GM19455 (cell line): ENCODE results near the gene PCDHGC4.
A peak's percentile ranks its signal among the peaks of the same experiment; 100 is the strongest.

Experiments used
- ATAC-seq: cut with Tn5 transposase; IDR thresholded peaks from one replicate; pipeline ENCODE4 v1.9.1; 2021; ENCODE audit not compliant: unreplicated experiment

Gene PCDHGC4

DNA sequence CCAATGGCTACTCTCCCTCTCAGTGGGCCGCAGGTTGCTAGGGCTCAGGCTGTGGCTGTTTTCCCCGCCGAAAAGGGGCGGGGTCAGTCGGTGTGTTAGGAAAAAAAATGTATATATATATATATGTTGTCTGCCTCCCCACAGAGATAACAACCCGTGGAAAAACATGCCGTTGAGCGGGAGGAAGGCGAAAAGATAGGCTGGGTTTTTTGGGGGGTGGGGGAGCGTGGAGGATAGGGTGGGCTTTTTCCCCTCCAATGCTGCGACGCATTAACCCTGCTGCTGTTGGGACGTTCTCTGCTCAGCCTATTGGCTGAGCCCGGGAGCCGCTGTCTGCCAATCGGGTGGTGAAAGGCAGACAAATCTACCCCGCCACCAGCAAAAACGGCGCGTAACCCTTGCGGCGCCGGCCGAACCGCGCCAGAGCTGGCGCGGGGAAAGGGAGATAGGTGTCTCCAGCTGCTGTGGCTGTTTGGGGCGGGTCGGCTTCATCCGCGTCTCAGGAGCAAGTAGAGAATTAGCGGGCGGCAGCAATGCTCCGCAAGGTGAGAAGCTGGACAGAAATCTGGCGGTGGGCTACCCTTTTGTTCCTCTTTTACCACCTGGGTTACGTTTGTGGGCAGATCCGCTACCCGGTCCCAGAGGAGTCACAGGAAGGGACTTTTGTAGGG is at the start of gene PCDHGC4:
Gene PCDHGC4 (plus strand): TSS at position 390 of the 671 bp plus-strand sequence. CDS start 144 bp downstream, at position 534.
- no peak for ATAC-seq

- ATAC-seq: no peak
Observed at GRCh38 chr5:141437221-141437620, 47.6 kb upstream of the PCDHGC4 start.

DNA sequence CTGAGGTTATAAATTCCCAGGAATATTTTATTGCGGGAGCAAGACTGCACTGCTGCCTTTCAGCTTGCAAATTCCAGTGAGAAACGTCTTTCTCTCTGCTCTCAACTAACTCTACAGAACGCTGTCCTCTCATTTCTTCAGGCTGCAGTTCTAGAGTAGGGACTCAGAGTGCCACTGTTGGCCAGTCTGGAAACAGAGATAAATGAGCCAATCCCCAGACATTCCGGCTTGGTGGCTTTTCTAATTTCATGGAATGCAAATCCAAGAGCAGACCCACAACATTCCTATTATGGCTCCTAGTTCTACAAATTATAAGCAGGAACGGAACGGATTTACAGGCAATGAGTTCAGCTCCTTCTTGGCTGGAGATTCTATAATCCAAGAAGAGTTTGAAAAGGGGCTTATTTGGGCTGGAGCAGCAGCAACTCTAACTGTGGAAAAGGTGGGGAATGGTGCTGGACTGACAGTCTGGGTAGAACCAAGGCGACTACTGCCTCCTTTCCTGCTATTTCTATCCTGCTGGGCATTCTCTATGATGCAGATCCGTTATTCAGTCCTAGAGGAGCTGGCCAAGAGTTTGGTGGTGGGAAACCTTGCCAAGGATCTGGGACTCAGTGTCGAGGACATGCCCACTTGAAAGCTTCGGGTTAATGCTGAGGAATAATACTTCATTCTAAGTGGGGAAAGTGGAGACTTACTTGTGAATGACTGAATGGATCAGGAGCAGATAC is 45.3 kb upstream of the PCDHGC4 start:
- no peak for ATAC-seq

- no peak for ATAC-seq
Observed at GRCh38 chr5:141440341-141440740, 44.5 kb upstream of the PCDHGC4 start.

DNA sequence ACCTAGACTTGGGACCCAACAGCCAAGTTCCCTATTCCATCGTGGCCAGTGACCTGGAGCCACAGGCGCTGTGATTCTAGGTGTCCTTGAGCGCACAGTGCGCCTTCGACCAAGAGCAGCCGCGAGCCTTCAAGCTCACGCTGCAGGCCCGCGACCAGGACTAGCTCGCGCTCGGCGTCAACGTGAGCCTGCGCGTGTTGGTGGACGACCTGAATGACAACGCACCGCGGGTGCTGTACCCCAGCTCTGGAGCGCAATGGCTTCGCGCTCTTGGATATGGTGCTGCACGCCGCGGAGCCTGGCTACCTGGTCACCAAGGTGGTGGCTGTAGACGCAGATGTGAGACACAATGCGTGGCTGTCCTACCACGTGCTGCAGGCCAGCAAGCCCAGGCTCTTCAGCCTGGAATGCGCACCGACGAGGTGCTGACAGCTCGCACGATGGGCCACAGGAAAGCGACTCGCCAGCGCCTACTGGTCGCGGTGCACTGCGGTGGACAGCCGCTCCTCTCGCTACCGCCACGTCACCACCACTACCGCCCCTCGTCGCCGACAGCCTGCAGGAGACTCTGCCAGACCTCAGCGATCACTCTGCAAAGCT is 43.2 kb upstream of the PCDHGC4 start:
- ATAC-seq: no peak

DNA sequence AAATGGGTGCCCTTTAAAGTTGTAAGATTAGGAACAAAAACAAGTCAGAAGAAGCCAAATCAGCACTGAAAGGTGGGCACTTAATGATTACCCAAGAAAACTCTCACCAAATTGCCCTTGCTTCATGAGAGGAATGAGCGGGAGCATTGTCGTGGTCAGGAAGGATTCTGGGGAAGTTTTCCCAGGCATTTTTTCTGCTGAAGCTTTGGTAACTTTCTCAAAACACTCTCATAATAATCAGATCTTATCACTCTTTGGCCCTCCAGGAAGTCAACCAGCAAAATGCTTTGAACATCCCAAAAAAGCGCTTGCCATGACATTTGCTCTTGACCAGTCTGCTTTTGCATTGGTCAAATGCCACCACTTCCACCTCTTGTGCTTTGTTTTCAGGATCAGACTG is 19.5 kb upstream of the PCDHGC4 start:
- no peak for ATAC-seq

- ATAC-seq: peak; percentile 96
Observed at GRCh38 chr5:141475625-141476131, 9.2 kb upstream of the PCDHGC4 start, which contains the start of gene PCDHGC3. TSS of gene PCDHGC3 (plus strand) at chr5:141475966. CDS start at chr5:141476117, 151 bp downstream.

GRCh38 chr5:141476132-141476911 is 8.5 kb upstream of the PCDHGC4 start:
- peak; percentile 29 for ATAC-seq

DNA sequence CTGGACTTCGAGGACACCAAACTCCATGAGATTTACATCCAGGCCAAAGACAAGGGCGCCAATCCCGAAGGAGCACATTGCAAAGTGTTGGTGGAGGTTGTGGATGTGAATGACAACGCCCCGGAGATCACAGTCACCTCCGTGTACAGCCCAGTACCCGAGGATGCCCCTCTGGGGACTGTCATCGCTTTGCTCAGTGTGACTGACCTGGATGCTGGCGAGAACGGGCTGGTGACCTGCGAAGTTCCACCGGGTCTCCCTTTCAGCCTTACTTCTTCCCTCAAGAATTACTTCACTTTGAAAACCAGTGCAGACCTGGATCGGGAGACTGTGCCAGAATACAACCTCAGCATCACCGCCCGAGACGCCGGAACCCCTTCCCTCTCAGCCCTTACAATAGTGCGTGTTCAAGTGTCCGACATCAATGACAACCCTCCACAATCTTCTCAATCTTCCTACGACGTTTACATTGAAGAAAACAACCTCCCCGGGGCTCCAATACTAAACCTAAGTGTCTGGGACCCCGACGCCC is 7.7 kb upstream of the PCDHGC4 start:
- no peak for ATAC-seq

DNA sequence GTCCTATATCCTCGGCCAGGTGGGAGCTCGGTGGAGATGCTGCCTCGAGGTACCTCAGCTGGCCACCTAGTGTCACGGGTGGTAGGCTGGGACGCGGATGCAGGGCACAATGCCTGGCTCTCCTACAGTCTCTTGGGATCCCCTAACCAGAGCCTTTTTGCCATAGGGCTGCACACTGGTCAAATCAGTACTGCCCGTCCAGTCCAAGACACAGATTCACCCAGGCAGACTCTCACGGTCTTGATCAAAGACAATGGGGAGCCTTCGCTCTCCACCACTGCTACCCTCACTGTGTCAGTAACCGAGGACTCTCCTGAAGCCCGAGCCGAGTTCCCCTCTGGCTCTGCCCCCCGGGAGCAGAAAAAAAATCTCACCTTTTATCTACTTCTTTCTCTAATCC is 7.0 kb upstream of the PCDHGC4 start:
- ATAC-seq: no peak

- no peak for ATAC-seq
Observed at GRCh38 chr5:141478321-141478945, 6.4 kb upstream of the PCDHGC4 start.

DNA sequence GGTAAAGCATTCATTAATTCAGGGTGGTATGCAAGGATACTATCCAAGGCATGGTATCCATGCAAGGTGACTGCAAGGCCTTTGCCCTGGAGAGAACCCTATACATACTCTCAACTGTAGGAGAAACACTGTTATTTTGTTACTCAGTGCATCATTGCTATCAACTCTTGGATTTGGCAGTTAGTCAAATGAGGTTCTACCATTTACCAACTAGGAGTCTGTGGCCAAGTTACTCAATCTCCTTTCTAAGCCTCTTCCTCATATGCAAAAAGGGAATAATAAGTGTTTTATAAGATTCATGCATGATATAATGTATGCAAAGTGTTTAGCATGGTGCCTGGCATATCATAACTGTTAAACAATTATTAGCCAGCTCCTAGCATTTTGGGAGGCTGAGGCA is 5.1 kb upstream of the PCDHGC4 start:
- ATAC-seq: no peak

DNA sequence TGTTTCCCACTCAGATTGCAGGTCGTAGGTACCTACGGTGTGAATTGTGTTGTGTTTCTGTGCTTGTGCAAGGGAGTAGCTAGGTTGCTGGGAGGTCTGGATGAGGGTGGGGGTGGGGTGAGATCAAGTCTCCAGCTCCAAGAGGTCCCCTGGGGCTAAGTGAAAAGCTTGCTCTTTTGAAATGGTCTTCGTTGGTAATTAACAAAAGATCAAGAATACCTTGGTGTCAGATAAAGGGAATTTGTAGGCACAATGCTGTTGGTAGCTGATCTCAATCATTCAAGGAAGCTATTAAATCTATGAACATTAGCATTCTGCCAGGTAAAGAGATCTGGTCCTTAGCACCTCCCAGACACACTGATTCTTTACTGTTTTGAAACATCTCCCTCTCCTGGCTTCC is 928 bp upstream of the PCDHGC4 start:
- no peak for ATAC-seq

GRCh38 chr5:141484310-141484640 is 555 bp upstream of the PCDHGC4 start:
- no peak for ATAC-seq

DNA sequence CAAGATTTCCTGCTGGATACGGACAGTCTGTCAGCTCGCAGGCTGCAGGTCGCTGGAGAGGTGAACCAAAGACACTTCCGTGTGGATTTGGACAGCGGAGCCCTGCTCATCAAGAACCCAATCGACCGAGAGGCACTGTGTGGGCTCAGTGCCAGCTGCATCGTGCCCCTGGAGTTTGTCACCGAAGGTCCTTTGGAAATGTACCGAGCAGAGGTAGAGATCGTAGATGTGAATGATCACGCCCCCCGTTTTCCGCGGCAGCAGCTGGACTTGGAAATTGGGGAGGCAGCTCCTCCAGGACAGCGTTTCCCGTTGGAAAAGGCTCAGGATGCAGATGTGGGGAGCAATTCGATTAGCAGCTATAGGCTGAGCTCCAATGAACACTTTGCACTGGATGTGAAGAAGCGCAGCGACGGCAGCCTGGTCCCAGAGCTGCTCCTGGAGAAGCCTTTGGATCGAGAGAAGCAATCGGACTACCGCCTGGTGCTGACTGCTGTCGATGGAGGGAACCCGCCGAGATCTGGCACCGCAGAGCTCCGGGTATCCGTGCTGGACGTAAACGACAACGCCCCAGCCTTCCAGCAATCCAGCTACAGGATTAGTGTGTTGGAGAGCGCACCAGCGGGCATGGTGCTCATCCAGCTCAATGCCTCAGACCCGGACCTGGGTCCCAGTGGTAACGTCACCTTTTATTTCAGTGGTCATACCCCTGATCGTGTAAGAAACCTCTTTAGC is 658 bp downstream of the PCDHGC4 start:
- ATAC-seq: no peak

- ATAC-seq: no peak
Observed at GRCh38 chr5:141486091-141486490, 1.3 kb downstream of the PCDHGC4 start.

GRCh38 chr5:141487131-141487530 is 2.3 kb downstream of the PCDHGC4 start:
- no peak for ATAC-seq

GRCh38 chr5:141488591-141489561 is 4.0 kb downstream of the PCDHGC4 start, which contains the start of gene PCDHGC5:
TSS of gene PCDHGC5 (plus strand) at chr5:141489081. CDS start at chr5:141489241, 160 bp downstream.
- no peak for ATAC-seq

DNA sequence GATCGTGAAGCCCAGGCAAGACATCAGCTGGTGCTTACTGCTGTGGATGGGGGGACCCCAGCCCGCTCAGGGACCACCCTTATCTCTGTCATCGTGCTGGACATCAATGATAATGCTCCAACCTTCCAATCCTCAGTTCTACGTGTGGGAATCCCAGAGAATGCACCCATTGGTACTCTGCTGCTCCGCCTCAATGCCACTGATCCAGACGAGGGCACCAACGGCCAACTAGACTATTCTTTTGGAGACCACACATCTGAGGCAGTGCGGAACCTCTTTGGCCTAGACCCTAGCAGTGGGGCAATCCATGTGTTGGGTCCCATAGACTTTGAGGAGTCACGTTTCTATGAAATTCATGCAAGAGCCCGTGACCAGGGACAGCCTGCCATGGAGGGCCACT is 5.0 kb downstream of the PCDHGC4 start:
- ATAC-seq: no peak
